Lower leg skin (tissue), 4 donors: ENCODE data around the gene HASPIN. TPM values are rescaled to one million over a fixed set of nuclear protein-coding genes. Genes with fewer than 3 reads are reported as not detected.

ENCODE experiments used
- DNase-seq, 2 donors: peaks; one replicate each; pipeline ENCODE4 v3.0.0-alpha.2; 2019; ENCODE audit warnings: low spot score in 2 of 2
- H3K4me3 ChIP-seq: fragments of 200-600 bp; sonication (generic); 2 replicates; pipeline ENCODE4 v1.5.1; 2017; ENCODE audit warnings: mild to moderate bottlenecking, low read depth; ENCODE audit not compliant: poor library complexity, severe bottlenecking
- POLR2A ChIP-seq, 2 donors: fragments of 450-650 bp; IDR thresholded peaks; one replicate each; pipeline ENCODE4 v1.6.1; 2016 to 2017; ENCODE audit warnings: antibody characterized with exemption in 2 of 2, mild to moderate bottlenecking in 1 of 2, moderate library complexity in 1 of 2
- WGBS, 2 donors: methylation state at CpG; one replicate each; pipeline ENCODE4 v1.1.5; 2018; 5-methylcytosine and 5-hydroxymethylcytosine counted together
- intact Hi-C: fragments of 100-400 bp; cut with DNase I; formaldehyde crosslinking; loops from one replicate; pipeline ENCODE4 v1.15.0; 2023; ENCODE audit warnings: low total_unique reads
- total RNA-seq, 4 donors: library from RNA; depleted of rRNA; stranded (reverse); fragments of >200 nt; gene quantifications; one replicate each; pipeline ENCODE4 v1.1.0, GENCODE V29; 2016
- TF ChIP-seq, protein P1 (sequence below), 3 donors: fragments of 450-650 bp; IDR thresholded peaks; one replicate each; pipeline ENCODE4 v1.5.1; 2016; ENCODE audit warnings: antibody characterized with exemption in 3 of 3, mild to moderate bottlenecking in 3 of 3, moderate library complexity in 2 of 3

HASPIN gene
- total RNA-seq, 4 donors from 2014 or later = 0.81 to 1.6 (median 1.4) TPM

DNA sequence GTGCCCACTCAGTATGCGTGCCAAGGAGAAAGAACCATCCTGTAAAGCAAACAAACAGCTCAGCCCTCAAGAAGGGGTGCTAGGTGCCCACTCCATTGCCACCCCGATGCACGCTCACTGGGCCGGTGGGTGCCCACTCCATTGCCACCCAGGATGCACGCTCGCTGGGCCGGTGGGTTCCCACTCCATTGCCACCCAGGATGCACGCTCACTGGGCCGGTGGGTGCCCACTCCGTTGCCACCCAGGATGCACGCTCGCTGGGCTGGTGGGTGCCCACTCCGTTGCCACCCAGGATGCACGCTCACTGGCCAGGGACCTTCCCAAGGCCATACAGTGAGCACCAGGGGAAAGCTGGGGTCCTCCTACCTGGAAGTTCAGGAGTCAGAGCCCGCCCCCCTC, 28.1 kb downstream of the HASPIN start:
- 95% methylated on average over 14 to 15 of the region's 15 CpGs for WGBS, 2 donors
- TF ChIP-seq, protein P1, sequence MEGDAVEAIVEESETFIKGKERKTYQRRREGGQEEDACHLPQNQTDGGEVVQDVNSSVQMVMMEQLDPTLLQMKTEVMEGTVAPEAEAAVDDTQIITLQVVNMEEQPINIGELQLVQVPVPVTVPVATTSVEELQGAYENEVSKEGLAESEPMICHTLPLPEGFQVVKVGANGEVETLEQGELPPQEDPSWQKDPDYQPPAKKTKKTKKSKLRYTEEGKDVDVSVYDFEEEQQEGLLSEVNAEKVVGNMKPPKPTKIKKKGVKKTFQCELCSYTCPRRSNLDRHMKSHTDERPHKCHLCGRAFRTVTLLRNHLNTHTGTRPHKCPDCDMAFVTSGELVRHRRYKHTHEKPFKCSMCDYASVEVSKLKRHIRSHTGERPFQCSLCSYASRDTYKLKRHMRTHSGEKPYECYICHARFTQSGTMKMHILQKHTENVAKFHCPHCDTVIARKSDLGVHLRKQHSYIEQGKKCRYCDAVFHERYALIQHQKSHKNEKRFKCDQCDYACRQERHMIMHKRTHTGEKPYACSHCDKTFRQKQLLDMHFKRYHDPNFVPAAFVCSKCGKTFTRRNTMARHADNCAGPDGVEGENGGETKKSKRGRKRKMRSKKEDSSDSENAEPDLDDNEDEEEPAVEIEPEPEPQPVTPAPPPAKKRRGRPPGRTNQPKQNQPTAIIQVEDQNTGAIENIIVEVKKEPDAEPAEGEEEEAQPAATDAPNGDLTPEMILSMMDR (IDR thresholded peaks at IDR 0.05) = no peak
- no peak for TF ChIP-seq POLR2A (IDR thresholded peaks at IDR 0.05)
- no peak for DNase-seq
- intact Hi-C loops = no loop called here
- H3K4me3 ChIP-seq = no peak overlapping the region

DNA sequence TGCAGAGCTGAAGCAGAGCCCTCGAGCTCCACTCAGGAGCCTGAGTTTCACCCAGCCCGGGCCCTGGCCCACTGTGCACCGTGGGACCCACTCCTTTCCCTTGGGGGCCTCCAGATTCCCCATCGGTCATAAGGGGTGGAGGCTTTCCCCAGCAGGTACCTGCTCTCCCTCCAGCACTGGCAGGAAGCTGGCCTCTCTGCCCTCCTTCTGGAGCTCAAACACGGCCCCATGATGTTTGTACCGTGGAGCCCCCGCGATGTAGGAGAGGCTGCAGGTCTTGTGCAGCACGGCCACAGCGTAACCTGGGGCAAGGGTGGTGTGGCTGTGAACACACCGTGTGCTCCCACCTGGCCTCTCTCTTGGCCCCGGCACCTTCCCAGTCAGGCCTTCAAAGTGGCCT, 29.9 kb downstream of the HASPIN start:
- WGBS, 2 donors = 64 to 74% methylated on average over 12 of the region's 12 CpGs
- DNase-seq = no peak
- TF ChIP-seq POLR2A (IDR thresholded peaks at IDR 0.05) = no peak
- TF ChIP-seq, protein P1 (IDR thresholded peaks at IDR 0.05) = no peak
- H3K4me3 ChIP-seq = no peak overlapping the region
- intact Hi-C loops = no loop called here

DNA sequence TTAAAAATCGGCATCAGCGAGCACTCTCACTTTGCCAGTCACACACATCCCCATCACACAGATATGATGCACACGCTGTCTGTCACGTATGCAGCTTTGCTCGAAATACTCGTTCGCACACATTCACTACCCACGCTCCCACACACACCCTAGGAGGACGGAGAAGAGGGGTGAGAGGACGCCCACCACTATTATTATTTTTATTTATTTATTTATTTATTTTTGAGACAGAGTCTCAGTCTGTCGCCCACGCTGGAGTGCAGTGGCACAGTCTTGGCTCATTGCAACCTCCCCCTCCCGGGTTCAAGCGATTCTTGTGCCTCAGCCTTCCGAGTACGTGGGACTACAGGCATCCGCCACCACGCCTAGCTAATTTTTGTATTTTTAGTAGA, 30.4 kb downstream of the HASPIN start:
- no peak for TF ChIP-seq POLR2A (IDR thresholded peaks at IDR 0.05)
- TF ChIP-seq, protein P1 (IDR thresholded peaks at IDR 0.05) = no peak
- no peak overlapping the region for H3K4me3 ChIP-seq
- intact Hi-C loops = no loop called here
- DNase-seq = no peak
- WGBS, 2 donors = 52 to 70% methylated on average over 18 of the region's 18 CpGs

DNA sequence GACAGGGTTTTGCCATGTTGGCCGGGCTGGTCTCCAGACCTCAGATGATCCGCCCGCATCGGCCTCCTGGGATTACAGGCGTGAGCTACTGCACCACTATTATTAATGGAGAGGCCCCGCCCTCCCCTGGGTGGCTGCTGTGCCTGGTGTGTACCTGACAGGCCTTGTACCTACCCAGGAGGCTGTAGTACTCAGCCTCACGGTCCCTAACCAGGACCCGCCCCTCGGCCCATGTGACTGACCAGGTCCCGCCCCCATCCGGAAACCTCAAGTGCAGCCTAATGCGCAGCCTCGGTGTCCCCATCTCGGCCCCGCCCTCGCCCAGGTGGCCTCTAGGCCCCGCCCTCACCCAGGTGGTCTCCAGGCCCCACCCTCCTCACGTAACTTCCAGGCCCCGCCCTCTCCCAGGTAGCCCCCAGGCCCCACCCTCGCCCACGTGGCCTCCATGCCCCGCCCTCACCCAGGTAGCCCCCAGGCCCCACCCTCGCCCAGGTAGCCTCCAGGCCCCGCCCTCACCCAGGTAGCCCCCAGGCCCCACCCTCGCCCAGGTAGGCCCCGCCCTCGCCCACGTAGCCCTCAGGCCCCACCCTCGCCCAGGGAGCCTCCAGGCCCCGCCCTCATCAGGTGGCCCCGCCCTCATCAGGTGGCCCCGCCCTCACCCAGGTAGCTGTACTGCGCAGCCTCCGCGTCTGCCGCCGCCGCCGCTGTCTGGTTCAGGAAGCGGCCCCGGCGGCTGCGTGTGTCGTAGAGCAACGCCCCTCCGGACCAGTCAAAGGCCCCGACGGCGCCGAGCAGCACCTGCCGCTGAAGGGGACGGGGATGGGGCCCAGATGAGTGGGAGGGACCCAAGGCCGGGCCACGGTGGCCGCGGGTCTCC, 31.0 kb downstream of the HASPIN start:
- TF ChIP-seq, protein P1 (IDR thresholded peaks at IDR 0.05) = no peak
- TF ChIP-seq POLR2A (IDR thresholded peaks at IDR 0.05) = no peak
- 4 to 7% methylated on average over 23 to 42 of the region's 56 CpGs for WGBS, 2 donors
- DNase-seq = peak; percentile 88 to 96
- intact Hi-C loops = no loop called here
- H3K4me3 ChIP-seq = no peak overlapping the region

DNA sequence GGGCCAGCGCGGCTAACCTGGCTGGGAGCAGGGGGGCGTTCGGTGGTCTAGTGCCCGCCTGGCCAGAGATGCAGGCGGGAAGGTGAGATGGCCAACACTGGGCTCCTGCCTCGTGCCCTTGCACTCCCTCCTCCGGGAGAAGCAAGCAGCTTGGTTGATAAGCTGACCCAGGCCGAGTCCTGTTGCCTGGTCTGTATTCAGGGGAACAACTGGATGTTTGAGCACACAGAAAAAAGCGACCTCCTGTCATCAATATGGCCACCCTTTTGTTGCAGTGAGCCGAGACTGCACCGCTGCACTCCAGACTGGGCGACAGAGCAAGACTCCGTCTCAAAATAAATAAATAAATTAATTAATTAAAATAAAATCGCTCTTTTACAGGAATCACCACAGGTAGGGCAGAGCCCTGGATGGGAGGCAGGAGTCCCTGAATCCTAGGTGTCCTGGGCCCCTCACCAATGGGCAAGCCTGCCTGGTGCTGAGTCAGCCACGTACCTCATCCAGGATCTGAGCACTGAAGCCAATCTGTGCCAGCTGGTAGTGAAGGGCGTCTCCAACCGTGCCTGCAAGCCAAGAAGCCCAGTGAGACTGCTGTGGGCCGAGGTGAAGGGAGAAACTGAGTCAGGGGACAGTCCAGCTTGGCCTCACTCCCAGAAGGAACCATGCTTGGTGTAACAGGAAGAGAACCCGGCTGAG, 31.8 kb downstream of the HASPIN start:
- WGBS, 2 donors = 37 to 48% methylated on average over 20 of the region's 20 CpGs
- no peak for TF ChIP-seq POLR2A (IDR thresholded peaks at IDR 0.05)
- intact Hi-C loops = no loop called here
- H3K4me3 ChIP-seq = no peak overlapping the region
- no peak for DNase-seq

DNA sequence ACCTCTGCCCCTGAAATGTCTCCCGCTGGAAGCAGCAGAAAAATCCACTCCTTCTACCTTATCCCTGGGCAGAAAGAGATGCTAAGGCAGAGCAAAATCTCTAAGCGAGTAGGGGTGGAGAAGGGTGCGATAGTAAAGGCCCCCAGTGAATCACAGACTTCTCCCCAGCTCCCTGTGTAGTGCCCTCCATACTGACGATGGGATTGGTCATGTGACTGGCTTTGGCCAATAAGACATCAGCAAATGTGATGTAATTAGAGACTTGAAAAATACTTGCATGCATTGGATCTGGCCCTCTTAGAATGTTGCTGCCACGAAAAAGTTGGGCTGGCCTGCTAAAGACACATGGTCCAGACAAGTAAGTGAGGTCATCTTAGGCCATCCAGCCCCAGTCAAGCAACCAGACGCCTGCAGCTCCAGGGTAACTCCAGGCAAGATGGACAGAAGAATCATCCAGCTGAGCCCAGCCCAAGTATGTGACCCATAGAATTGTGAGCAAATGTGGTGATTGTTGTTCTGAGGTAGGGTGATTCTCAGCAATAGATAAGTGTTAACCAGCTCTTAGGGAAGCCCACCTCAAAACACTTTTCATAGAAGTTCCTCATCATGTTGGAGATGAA, 36.0 kb downstream of the HASPIN start:
- TF ChIP-seq, protein P1 (IDR thresholded peaks at IDR 0.05) = no peak
- no peak for TF ChIP-seq POLR2A (IDR thresholded peaks at IDR 0.05)
- DNase-seq = no peak
- 85 to 87% methylated on average over 6 of the region's 6 CpGs for whole genome bisulfite sequencing, 2 donors
- intact Hi-C loops = no loop called here
- H3K4me3 ChIP-seq = no peak overlapping the region
